Effector memory CD4-positive, alpha-beta T cell (primary cell): ENCODE data around the gene TSPAN1.

Experiments
- DNase-seq, 3 donors: peaks; one replicate each; pipeline ENCODE4 v3.0.0-alpha.2; 2020
- H3K27ac ChIP-seq: 2 replicates; pipeline ENCODE4 v1.7.0; 2013; ENCODE audit warnings: mild to moderate bottlenecking, low read length, moderate library complexity; ENCODE audit not compliant: insufficient read depth, poor library complexity, severe bottlenecking
- H3K27me3 ChIP-seq: replicated peaks from 2 replicates; pipeline ENCODE4 v1.7.0; 2013; ENCODE audit warnings: mild to moderate bottlenecking, low read length; ENCODE audit not compliant: insufficient read depth, control insufficient read depth, poor library complexity, severe bottlenecking
- H3K36me3 ChIP-seq: 2 replicates; pipeline ENCODE4 v1.7.0; 2013; ENCODE audit warnings: mild to moderate bottlenecking, low read length, moderate library complexity; ENCODE audit not compliant: control insufficient read depth, insufficient read depth
- H3K4me1 ChIP-seq: 2 replicates; pipeline ENCODE4 v1.7.0; 2013; ENCODE audit warnings: low read length, mild to moderate bottlenecking; ENCODE audit not compliant: control insufficient read depth, insufficient read depth, poor library complexity, severe bottlenecking
- H3K4me3 ChIP-seq: 2 replicates; pipeline ENCODE4 v1.7.0; 2013; ENCODE audit warnings: low read length, low read depth, mild to moderate bottlenecking; ENCODE audit not compliant: insufficient read depth, poor library complexity, severe bottlenecking
- H3K9me3 ChIP-seq: 2 replicates; pipeline ENCODE4 v1.7.0; 2013; ENCODE audit warnings: mild to moderate bottlenecking, low read length, moderate library complexity; ENCODE audit not compliant: control insufficient read depth

TSPAN1 gene

DNA sequence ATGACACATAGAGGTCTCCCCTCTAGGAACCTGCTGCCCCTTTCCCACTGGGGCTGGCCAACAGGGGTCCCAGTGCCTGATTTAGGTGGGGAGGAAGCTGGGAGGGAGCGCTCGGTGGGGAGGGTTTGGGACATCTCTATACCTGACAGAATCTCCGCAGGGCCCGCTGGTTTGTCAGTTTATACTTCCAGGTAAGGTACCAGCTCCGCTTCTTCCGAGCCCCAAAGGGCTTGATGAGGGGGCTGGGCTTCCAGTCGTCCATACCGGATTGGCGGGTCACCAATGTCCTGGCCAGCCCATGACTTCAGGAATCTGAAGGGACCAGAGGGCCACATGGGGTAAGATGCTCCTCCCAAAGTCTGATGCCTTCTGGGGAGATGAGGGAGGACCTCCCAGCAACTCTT, 22.7 kb downstream of the TSPAN1 start:
- Histone ChIP-seq H3K27me3 (no peaks in the 10 kb centered on the region), H3K4me1 (peaks cover 7% of the 10 kb centered on the region), H3K9me3 (no peaks in the 10 kb centered on the region), H3K27ac (peak overlapping the region; percentile 61), H3K4me3 (peak overlapping the region; percentile 59), H3K36me3 (peaks cover 29% of the 10 kb centered on the region)
- no peak for DNase-seq

DNA sequence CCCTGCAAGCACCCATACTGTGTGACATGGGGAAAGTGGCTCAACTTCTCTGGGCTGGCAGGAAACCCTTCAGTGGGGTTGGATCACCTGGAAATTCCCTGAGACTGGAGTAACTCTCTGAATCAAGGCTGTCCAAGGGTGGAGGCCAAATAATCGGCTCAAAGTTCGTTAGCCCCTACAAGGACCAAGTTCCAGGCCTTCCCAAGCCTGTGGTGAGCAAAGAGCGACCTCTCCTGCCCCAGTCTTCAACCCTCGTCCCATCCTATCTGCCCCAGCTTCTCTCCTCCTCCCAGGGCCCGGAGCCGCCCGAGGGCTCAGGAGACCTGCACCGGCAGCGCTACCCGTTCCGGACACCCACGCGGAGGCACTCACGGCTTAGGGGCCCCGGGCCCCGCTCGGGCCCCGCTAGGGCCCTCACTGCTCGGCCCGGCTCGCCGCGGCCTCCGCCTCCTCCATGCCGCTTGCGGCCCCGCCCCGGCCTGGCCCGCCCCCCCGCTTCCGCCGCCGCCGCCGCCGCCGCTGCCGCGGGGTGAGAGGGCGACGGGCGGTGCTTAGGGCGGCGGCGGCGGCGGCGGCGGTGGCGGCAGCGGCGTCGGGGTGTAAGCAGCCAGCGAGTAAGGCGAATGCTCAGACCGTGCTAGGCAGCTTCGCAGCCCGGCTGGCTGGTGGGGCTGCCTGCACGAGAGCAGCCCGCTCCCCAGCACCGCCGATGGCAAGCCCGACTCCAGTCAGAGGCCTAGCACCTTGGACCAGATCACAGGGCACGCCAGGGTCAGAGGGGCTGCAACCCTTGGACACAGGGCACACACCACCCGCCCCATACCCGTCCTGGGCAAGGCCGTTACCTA, 23.3 kb downstream of the TSPAN1 start, which contains the start of gene POMGNT1:
TSS of gene POMGNT1 (minus strand) at position 471 of the 848 bp plus-strand sequence. CDS start 613 bp downstream, outside the sequence.
- peak; percentile 56 to 62 (median 59) for DNase-seq

GRCh38 chr1:46199233-46199749, 24.4 kb downstream of the TSPAN1 start:
- Histone ChIP-seq H3K4me1 (peaks cover 14% of the 10 kb centered on the region), H3K4me3 (no peak overlapping the region), H3K36me3 (peaks cover 17% of the 10 kb centered on the region), H3K9me3 (no peaks in the 10 kb centered on the region), H3K27ac (no peak overlapping the region), H3K27me3 (no peaks in the 10 kb centered on the region)
- DNase-seq: no peak

More for the DNA sequence above, 23.3 kb downstream of the TSPAN1 start, which contains the start of gene POMGNT1:
- Histone ChIP-seq H3K36me3 (peaks cover 27% of the 10 kb centered on the region), H3K4me3 (peak within 1 kb of the TSS; percentile 65), H3K27ac (peak within 1 kb of the TSS; percentile 61), H3K4me1 (peaks cover 9% of the 10 kb centered on the region), H3K27me3 (no peaks in the 10 kb centered on the region), H3K9me3 (no peaks in the 10 kb centered on the region)

- H3K4me1 ChIP-seq: peaks cover 7% of the 10 kb centered on the region
- H3K4me3 ChIP-seq: no peak overlapping the region
- H3K9me3 ChIP-seq: no peaks in the 10 kb centered on the region
- H3K27me3 ChIP-seq: no peaks in the 10 kb centered on the region
- no peaks in the 10 kb centered on the region for H3K36me3 ChIP-seq
- no peak overlapping the region for H3K27ac ChIP-seq
- no peak for DNase-seq
Observed at GRCh38 chr1:46203738-46204405, 29.0 kb downstream of the TSPAN1 start.

DNA sequence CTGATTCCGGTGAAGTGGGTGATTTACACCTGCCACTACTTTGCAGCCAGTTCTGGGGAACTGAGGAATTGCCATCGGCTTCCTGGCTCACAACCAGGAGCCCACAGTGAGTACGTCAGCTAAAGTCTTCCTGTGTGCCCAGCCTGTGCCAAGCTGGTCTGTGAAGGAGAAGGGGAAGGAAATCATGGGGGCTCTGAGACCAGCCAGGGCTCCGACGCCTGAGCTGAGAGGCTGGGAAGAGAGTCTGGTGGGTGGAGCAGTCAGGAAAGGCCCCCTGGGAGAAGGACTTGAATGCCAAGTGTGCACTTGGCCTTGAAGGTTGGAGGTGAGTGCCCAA, 29.5 kb downstream of the TSPAN1 start:
- Histone ChIP-seq H3K27ac (no peak overlapping the region), H3K4me1 (peaks cover 7% of the 10 kb centered on the region), H3K27me3 (no peaks in the 10 kb centered on the region), H3K4me3 (no peak overlapping the region), H3K36me3 (no peaks in the 10 kb centered on the region), H3K9me3 (no peaks in the 10 kb centered on the region)
- DNase-seq: no peak

DNA sequence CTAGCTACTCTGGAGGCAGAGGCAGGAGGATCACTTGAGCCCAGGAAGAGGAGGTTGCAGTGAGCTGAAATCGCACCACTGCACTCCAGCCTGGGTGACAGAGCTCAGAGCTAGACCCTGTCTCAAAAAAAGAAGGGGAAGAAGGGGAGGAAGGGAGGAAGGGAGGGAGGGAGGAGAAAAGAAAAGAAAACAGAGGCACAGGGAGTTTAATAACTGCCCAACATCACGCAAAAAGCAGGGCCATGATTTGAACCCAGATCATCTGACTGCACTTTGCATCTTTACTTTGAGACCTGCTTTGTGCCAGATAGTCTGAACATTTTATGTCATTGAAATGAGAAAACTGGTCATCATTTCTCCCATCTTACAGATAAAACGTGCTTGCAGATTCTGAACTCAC, 30.3 kb downstream of the TSPAN1 start:
- no peak overlapping the region for H3K27ac ChIP-seq
- peaks cover 7% of the 10 kb centered on the region for H3K4me1 ChIP-seq
- no peaks in the 10 kb centered on the region for H3K36me3 ChIP-seq
- no peaks in the 10 kb centered on the region for H3K9me3 ChIP-seq
- no peak overlapping the region for H3K4me3 ChIP-seq
- no peak for DNase-seq
- no peaks in the 10 kb centered on the region for H3K27me3 ChIP-seq

DNA sequence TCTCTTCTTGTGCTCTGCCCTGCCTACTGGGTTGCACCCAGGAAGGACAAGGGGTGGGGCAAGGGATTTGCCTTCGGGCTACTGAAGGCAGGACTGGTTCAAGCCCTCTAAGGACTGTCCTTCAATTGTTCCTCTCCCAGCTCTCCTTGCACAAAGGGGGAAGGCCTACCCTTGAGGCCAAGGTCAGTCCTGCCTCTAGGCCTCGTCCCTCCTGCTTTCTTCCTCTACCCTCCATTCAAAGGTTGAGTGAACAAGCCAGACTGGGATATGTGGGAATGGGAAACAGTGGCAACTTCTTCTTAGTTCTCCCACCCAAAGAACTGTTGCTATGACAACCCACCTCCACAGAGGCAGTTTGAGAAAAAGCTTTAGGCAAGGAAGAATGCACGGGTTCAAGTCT, 30.9 kb downstream of the TSPAN1 start:
- Histone ChIP-seq H3K27me3 (no peaks in the 10 kb centered on the region), H3K4me1 (peaks cover 7% of the 10 kb centered on the region), H3K27ac (no peak overlapping the region), H3K4me3 (no peak overlapping the region), H3K9me3 (no peaks in the 10 kb centered on the region), H3K36me3 (no peaks in the 10 kb centered on the region)
- DNase-seq: no peak

- Histone ChIP-seq H3K4me3 (no peak overlapping the region), H3K36me3 (no peaks in the 10 kb centered on the region), H3K27me3 (no peaks in the 10 kb centered on the region), H3K27ac (no peak overlapping the region), H3K4me1 (peaks cover 7% of the 10 kb centered on the region), H3K9me3 (no peaks in the 10 kb centered on the region)
- DNase-seq: no peak
Observed at GRCh38 chr1:46206399-46206798, 31.5 kb downstream of the TSPAN1 start.

DNA sequence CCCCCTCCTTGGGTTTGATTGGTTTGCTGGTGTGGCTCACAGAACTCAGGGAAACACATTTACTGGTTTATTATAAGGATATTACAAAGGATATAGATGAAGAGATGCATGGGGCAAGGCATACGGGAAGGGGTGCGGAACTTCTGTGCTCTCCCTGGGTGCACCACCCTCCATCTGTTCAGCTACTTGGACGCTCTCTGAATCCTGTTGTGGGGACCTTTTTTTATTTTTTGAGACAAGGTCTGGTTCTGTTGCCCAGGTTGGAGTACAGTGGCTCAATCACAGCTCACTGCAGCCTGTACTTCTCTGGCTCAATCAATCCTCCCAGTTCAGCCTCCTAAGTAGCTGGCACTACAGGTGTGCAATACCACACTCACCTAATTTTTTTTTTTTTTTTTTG, 35.7 kb downstream of the TSPAN1 start:
- Histone ChIP-seq H3K27me3 (no peaks in the 10 kb centered on the region), H3K9me3 (no peaks in the 10 kb centered on the region), H3K4me1 (no peaks in the 10 kb centered on the region), H3K4me3 (no peak overlapping the region), H3K36me3 (no peaks in the 10 kb centered on the region), H3K27ac (no peak overlapping the region)
- DNase-seq: no peak

GRCh38 chr1:46211051-46211450, 36.2 kb downstream of the TSPAN1 start:
- Histone ChIP-seq H3K4me3 (no peak overlapping the region), H3K4me1 (no peaks in the 10 kb centered on the region), H3K27me3 (no peaks in the 10 kb centered on the region), H3K27ac (no peak overlapping the region), H3K36me3 (no peaks in the 10 kb centered on the region), H3K9me3 (no peaks in the 10 kb centered on the region)
- no peak for DNase-seq
